Neural progenitor cell (in vitro differentiated cells): Measurements from ENCODE around the gene LRRN2. TPM values are rescaled to one million over a fixed set of nuclear protein-coding genes. Genes with fewer than 3 reads are reported as not detected.

Experiments used
- DNase-seq: peaks from one replicate; pipeline ENCODE4 v3.0.0-alpha.2; 2016; ENCODE audit warnings: low spot score
- H2AFZ ChIP-seq: fragments of 200-600 bp; sonication (generic); replicated peaks from 2 replicates; pipeline ENCODE4 v1.6.1; 2016; ENCODE audit warnings: antibody characterized with exemption
- H3F3A ChIP-seq: fragments of 200-600 bp; sonication (generic); 2 replicates; pipeline ENCODE4 v1.6.1; 2016; ENCODE audit warnings: antibody characterized with exemption, low read depth
- H3K27ac ChIP-seq: fragments of 200-600 bp; sonication (generic); 2 replicates; pipeline ENCODE4 v1.5.1; 2016; ENCODE audit warnings: mild to moderate bottlenecking
- H3K27me3 ChIP-seq: fragments of 200-600 bp; sonication (generic); 2 replicates; pipeline ENCODE4 v1.6.1; 2016; ENCODE audit warnings: mild to moderate bottlenecking, moderate library complexity
- H3K36me3 ChIP-seq: fragments of 200-600 bp; sonication (generic); 2 replicates; pipeline ENCODE4 v1.5.1; 2016
- H3K4me1 ChIP-seq: fragments of 200-600 bp; sonication (generic); 2 replicates; pipeline ENCODE4 v1.6.1; 2016; ENCODE audit warnings: mixed run types
- H3K4me2 ChIP-seq: fragments of 200-600 bp; sonication (generic); 2 replicates; pipeline ENCODE4 v1.6.1; 2016
- H3K4me3 ChIP-seq: fragments of 200-600 bp; sonication (generic); 2 replicates; pipeline ENCODE4 v1.5.1; 2016
- H3K79me2 ChIP-seq: fragments of 200-600 bp; sonication (generic); 2 replicates; pipeline ENCODE4 v1.6.1; 2016; ENCODE audit warnings: low read depth
- H3K9ac ChIP-seq: fragments of 200-600 bp; sonication (generic); 2 replicates; pipeline ENCODE4 v1.6.1; 2016
- H3K9me3 ChIP-seq: fragments of 200-600 bp; sonication (generic); 2 replicates; pipeline ENCODE4 v1.5.1; 2016; ENCODE audit warnings: low read depth
- H4K20me1 ChIP-seq: fragments of 200-600 bp; sonication (generic); 2 replicates; pipeline ENCODE4 v1.6.1; 2016; ENCODE audit warnings: low read depth
- H3K27ac Mint-ChIP-seq: 3 replicates; pipeline ENCODE4 v1.8.0; 2021; ENCODE audit warnings: mixed read lengths
- H3K27me3 Mint-ChIP-seq: 2 replicates; pipeline ENCODE4 v1.8.0; 2022; ENCODE audit warnings: low read depth, mild to moderate bottlenecking, inconsistent platforms, moderate library complexity, mixed read lengths; ENCODE audit not compliant: insufficient read depth
- H3K36me3 Mint-ChIP-seq: 3 replicates; pipeline ENCODE4 v1.8.0; 2021; ENCODE audit warnings: mixed read lengths
- H3K4me1 Mint-ChIP-seq: 3 replicates; pipeline ENCODE4 v1.8.0; 2021; ENCODE audit warnings: mixed read lengths
- H3K4me3 Mint-ChIP-seq: 3 replicates; pipeline ENCODE4 v1.8.0; 2021; ENCODE audit warnings: mild to moderate bottlenecking, moderate library complexity, mixed read lengths
- H3K9me3 Mint-ChIP-seq: 3 replicates; pipeline ENCODE4 v1.8.0; 2020; ENCODE audit warnings: mixed read lengths
- EZH2 ChIP-seq: fragments of 200-600 bp; sonication (generic); IDR thresholded peaks from 2 replicates; pipeline ENCODE4 v1.6.1; 2017; ENCODE audit warnings: antibody characterized with exemption, mild to moderate bottlenecking, moderate library complexity
- EZH2phosphoT487 ChIP-seq: fragments of 200-600 bp; sonication (generic); IDR thresholded peaks from 2 replicates; pipeline ENCODE4 v1.6.1; 2017; ENCODE audit warnings: antibody characterized with exemption
- total RNA-seq: library from RNA; depleted of rRNA; stranded (reverse); fragments of >200 nt; gene quantifications from 2 replicates; pipeline ENCODE4 v1.2.3, GENCODE V29; 2015; ENCODE audit warnings: low replicate concordance
- TF ChIP-seq, protein P1 (sequence below): fragments of 200-600 bp; sonication (generic); IDR thresholded peaks from 2 replicates; pipeline ENCODE4 v1.5.1; 2017; ENCODE audit warnings: antibody characterized with exemption, mild to moderate bottlenecking

Gene LRRN2
- total RNA-seq, 1 donor from 2014 or later, result 1.9 TPM

DNA sequence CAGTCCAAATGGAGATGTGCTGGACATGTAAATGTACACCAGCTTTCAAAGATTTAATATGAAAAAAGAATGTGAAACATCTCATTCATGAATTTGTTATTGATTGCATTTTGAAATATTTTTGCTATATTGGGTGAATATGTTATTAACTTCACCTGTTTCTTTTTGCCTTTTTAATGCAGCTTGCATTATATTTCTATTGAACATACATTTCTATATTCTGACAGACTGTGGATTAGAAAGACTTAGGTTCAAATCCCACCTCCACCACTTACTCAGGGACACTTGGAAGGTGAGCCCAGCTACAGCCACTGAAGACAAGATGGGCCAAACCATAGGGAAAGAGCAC lies 37.8 kb downstream of the LRRN2 start:
- H3K27ac Mint-ChIP-seq, result no peak overlapping the region

DNA sequence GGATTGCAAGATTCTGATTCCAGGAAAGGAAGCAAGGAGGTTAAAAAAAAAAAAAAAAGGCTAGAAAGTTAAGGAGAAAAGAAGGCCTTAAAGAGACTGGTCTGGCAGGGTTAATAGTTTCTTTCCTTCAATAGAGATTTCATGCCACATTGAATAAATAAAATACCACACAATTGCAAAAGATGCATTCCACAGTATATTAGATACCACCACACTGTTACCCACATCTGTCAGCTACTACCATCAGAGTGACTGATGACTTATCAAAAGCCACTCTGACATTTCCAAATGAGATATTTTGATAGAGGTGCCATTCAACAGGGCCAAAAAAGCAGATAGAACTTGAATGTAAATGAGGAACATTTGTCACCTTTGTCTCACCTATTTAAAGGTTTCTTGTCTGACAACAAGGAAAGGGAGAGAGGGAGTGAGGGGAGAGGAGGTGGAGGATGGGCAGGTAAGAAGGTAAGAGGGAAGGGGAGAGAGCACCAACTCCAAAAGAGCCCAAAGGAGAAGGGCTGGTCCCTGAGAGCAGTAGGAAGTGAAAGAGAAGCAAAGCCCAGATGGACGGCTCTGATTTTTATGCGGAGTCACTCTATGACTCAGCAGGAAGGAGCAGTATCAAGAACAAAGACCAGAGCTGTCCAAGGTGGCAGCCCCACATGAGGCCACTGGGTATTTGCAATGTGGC lies 38.3 kb downstream of the LRRN2 start:
- no peaks in the 10 kb centered on the region for H3K9me3 ChIP-seq
- peaks cover 27% of the 10 kb centered on the region for H4K20me1 ChIP-seq
- H2AFZ ChIP-seq, result no peak overlapping the region
- H3K36me3 ChIP-seq, result no peaks in the 10 kb centered on the region
- peaks cover 20% of the 10 kb centered on the region for H3K4me1 ChIP-seq
- peaks cover 12% of the 10 kb centered on the region for H3K27me3 Mint-ChIP-seq
- no peaks in the 10 kb centered on the region for H3K79me2 ChIP-seq
- H3F3A ChIP-seq, result peaks cover 4% of the 10 kb centered on the region
- peaks cover 6% of the 10 kb centered on the region for H3K27me3 ChIP-seq
- no peak overlapping the region for H3K9ac ChIP-seq
- H3K4me3 ChIP-seq, result no peak overlapping the region
- no peaks in the 10 kb centered on the region for H3K36me3 Mint-ChIP-seq
- no peaks in the 10 kb centered on the region for H3K9me3 Mint-ChIP-seq
- DNase-seq, result peak; percentile 70
- H3K4me1 Mint-ChIP-seq, result peaks cover 44% of the 10 kb centered on the region
- no peak overlapping the region for H3K4me2 ChIP-seq
- TF ChIP-seq, protein P1, sequence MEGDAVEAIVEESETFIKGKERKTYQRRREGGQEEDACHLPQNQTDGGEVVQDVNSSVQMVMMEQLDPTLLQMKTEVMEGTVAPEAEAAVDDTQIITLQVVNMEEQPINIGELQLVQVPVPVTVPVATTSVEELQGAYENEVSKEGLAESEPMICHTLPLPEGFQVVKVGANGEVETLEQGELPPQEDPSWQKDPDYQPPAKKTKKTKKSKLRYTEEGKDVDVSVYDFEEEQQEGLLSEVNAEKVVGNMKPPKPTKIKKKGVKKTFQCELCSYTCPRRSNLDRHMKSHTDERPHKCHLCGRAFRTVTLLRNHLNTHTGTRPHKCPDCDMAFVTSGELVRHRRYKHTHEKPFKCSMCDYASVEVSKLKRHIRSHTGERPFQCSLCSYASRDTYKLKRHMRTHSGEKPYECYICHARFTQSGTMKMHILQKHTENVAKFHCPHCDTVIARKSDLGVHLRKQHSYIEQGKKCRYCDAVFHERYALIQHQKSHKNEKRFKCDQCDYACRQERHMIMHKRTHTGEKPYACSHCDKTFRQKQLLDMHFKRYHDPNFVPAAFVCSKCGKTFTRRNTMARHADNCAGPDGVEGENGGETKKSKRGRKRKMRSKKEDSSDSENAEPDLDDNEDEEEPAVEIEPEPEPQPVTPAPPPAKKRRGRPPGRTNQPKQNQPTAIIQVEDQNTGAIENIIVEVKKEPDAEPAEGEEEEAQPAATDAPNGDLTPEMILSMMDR, result no peak
- no peak for TF ChIP-seq EZH2
- TF ChIP-seq EZH2phosphoT487, result no peak
- no peak overlapping the region for H3K27ac ChIP-seq
- no peak overlapping the region for H3K27ac Mint-ChIP-seq
- no peak overlapping the region for H3K4me3 Mint-ChIP-seq

More for the DNA sequence above, 37.8 kb downstream of the LRRN2 start:
- peaks cover 12% of the 10 kb centered on the region for H3K27me3 Mint-ChIP-seq
- Histone ChIP-seq H3F3A (peaks cover 10% of the 10 kb centered on the region), H3K9ac (no peak overlapping the region), H3K4me3 (no peak overlapping the region), H3K27me3 (peaks cover 11% of the 10 kb centered on the region), H4K20me1 (peaks cover 32% of the 10 kb centered on the region), H3K79me2 (no peaks in the 10 kb centered on the region), H2AFZ (no peak overlapping the region), H3K36me3 (no peaks in the 10 kb centered on the region), H3K4me1 (peaks cover 25% of the 10 kb centered on the region), H3K9me3 (no peaks in the 10 kb centered on the region), H3K4me2 (no peak overlapping the region), H3K27ac (no peak overlapping the region)
- TF ChIP-seq, protein P1, result no peak
- TF ChIP-seq EZH2phosphoT487, result no peak
- TF ChIP-seq EZH2, result no peak
- no peaks in the 10 kb centered on the region for H3K36me3 Mint-ChIP-seq
- H3K4me3 Mint-ChIP-seq, result no peak overlapping the region
- H3K4me1 Mint-ChIP-seq, result peaks cover 45% of the 10 kb centered on the region
- DNase-seq, result no peak
- H3K9me3 Mint-ChIP-seq, result no peaks in the 10 kb centered on the region

DNA sequence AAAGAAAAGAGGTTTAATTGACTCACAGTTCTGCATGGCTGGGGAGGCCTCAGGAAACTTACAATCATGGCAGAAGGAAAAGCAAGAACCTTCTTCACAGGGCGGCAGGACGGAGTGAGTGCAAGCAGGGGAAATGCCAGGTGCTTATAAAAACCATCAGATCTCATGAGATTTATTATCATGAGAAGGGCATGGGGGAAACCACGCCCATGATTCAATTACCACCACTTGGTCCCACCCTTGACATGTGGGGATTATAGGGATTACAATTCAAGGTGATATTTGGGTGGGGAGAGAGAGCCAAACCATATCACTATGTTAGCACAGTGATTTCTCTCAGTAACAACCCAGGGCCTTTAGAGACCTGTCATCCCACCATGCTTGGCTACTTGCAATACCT lies 39.9 kb downstream of the LRRN2 start:
- no peak overlapping the region for H3K27ac ChIP-seq
- Mint-ChIP-seq H3K9me3 (no peaks in the 10 kb centered on the region), H3K4me1 (peaks cover 44% of the 10 kb centered on the region), H3K36me3 (no peaks in the 10 kb centered on the region), H3K27ac (no peak overlapping the region), H3K27me3 (peaks cover 7% of the 10 kb centered on the region), H3K4me3 (no peak overlapping the region)
- H3F3A ChIP-seq, result peaks cover under 1% of the 10 kb centered on the region
- H3K27me3 ChIP-seq, result no peaks in the 10 kb centered on the region
- no peaks in the 10 kb centered on the region for H3K79me2 ChIP-seq
- H3K4me1 ChIP-seq, result peaks cover 7% of the 10 kb centered on the region
- H3K9ac ChIP-seq, result no peak overlapping the region
- H3K4me2 ChIP-seq, result no peak overlapping the region
- no peak overlapping the region for H2AFZ ChIP-seq
- H4K20me1 ChIP-seq, result peaks cover 12% of the 10 kb centered on the region
- no peak for DNase-seq
- no peaks in the 10 kb centered on the region for H3K9me3 ChIP-seq
- TF ChIP-seq, protein P1, result no peak
- TF ChIP-seq EZH2, result no peak
- no peak for TF ChIP-seq EZH2phosphoT487
- H3K36me3 ChIP-seq, result no peaks in the 10 kb centered on the region
- no peak overlapping the region for H3K4me3 ChIP-seq
